GM12878 (cell line): ENCODE results near the gene PDE1C. TPM values are rescaled to one million over a fixed set of nuclear protein-coding genes. Genes with fewer than 3 reads are reported as not detected.

Experiments used
- ATAC-seq: fragments of 200-7000 bp; cut with Tn5 transposase; 3 replicates; pipeline ENCODE4 v1.9.1; 2020; ENCODE audit warnings: mild to moderate bottlenecking, moderate library complexity
- BruUV-seq: library from RNA; stranded (reverse); fragments of 400-500 nt; replicated peaks from 2 replicates; lab custom pipeline; 2021; lab: Mats Ljungman, UMichigan
- CTCF ChIA-PET: fragments of 300-600 bp; sonication (Branson Sonifier 250); formaldehyde crosslinking; extraction: SDS; loops from one replicate; lab custom pipeline; 2021; ENCODE audit warnings: inconsistent platforms; lab: Yijun Ruan, JAX
- POLR2A ChIA-PET: fragments of 350-600 bp; formaldehyde crosslinking; extraction: SDS; loops from one replicate; lab custom pipeline; 2021; ENCODE audit warnings: inconsistent platforms; lab: Charles Lee
- RAD21 ChIA-PET: fragments of 300-600 bp; sonication (Branson Sonifier 250); formaldehyde crosslinking; loops from one replicate; lab custom pipeline; 2023; ENCODE audit warnings: antibody characterized with exemption; ENCODE audit not compliant: unreplicated experiment; lab: Charles Lee
- SMC1A ChIA-PET: fragments of 300-600 bp; sonication (Branson Sonifier 250); formaldehyde crosslinking; loops from one replicate; lab custom pipeline; 2023; ENCODE audit not compliant: unreplicated experiment, uncharacterized antibody; lab: Charles Lee
- DNase-seq: peaks from one replicate; pipeline ENCODE4 v3.0.0-alpha.2; 2011; ENCODE audit warnings: low read depth, low spot score
- FAIRE-seq: peaks from 3 replicates; lab custom pipeline; 2011; peaks lifted over from hg19 to GRCh38; lab: Jason Lieb, UNC
- H2AFZ ChIP-seq: 2 replicates; pipeline ENCODE4 v1.6.0; 2011; ENCODE audit warnings: low read depth, low read length, control low read depth; ENCODE audit not compliant: control insufficient read depth
- H3K27ac ChIP-seq: 2 replicates; pipeline ENCODE4 v1.5.1; 2011; ENCODE audit warnings: control low read depth; ENCODE audit not compliant: control insufficient read depth, insufficient read depth
- H3K27me3 ChIP-seq, 2 experiments: replicated peaks in 1 of 2; 2 replicates each; pipeline versions ENCODE4 v1.6.0 to v1.6.1; 2011; ENCODE audit warnings: low read length in 1 of 2; ENCODE audit not compliant: control insufficient read depth in 2 of 2, insufficient read depth in 2 of 2
- H3K36me3 ChIP-seq, 2 experiments: 2 replicates each; pipeline ENCODE4 v1.5.1; 2011; ENCODE audit warnings: low read length in 1 of 2; ENCODE audit not compliant: control insufficient read depth in 2 of 2, insufficient read depth in 2 of 2
- H3K4me1 ChIP-seq: 2 replicates; pipeline ENCODE4 v1.6.1; 2011; ENCODE audit warnings: mild to moderate bottlenecking, low read length, moderate library complexity, mixed read lengths; ENCODE audit not compliant: control insufficient read depth, insufficient read depth
- H3K4me2 ChIP-seq: 2 replicates; pipeline ENCODE4 v1.6.0; 2011; ENCODE audit warnings: control low read depth; ENCODE audit not compliant: control insufficient read depth, insufficient read depth
- H3K4me3 ChIP-seq: fragments of 200-600 bp; sonication (generic); 2 replicates; pipeline ENCODE4 v1.5.1; 2016
- H3K79me2 ChIP-seq: 2 replicates; pipeline ENCODE4 v1.6.0; 2011; ENCODE audit warnings: low read length; ENCODE audit not compliant: control insufficient read depth, insufficient read depth
- H3K9ac ChIP-seq: 2 replicates; pipeline ENCODE4 v1.8.0; 2011; ENCODE audit warnings: low read length, control low read depth, mixed read lengths; ENCODE audit not compliant: control insufficient read depth, insufficient read depth
- H3K9me3 ChIP-seq: replicated peaks from 3 replicates; pipeline ENCODE4 v1.5.1; 2011; ENCODE audit warnings: mild to moderate bottlenecking, low read length; ENCODE audit not compliant: control insufficient read depth, insufficient read depth
- H4K20me1 ChIP-seq: 2 replicates; pipeline ENCODE4 v1.6.0; 2011; ENCODE audit not compliant: control insufficient read depth, insufficient read depth
- ASH2L ChIP-seq: fragments of 300-600, 200-600 bp; sonication (generic); IDR thresholded peaks from 2 replicates; pipeline ENCODE4 v1.6.1; 2017; ENCODE audit warnings: low read depth, mild to moderate bottlenecking, borderline replicate concordance
- CHD1 ChIP-seq: IDR thresholded peaks from 2 replicates; pipeline ENCODE4 v1.6.1; 2012; ENCODE audit warnings: low read depth, low read length, improper control_type of control experiment
- EED ChIP-seq: sonication (generic); IDR thresholded peaks from 2 replicates; pipeline ENCODE4 v1.6.1; 2016; ENCODE audit warnings: antibody characterized with exemption, low read depth
- ELK1 ChIP-seq: IDR thresholded peaks from 2 replicates; pipeline ENCODE4 v1.6.1; 2012; ENCODE audit warnings: low read depth, low read length, improper control_type of control experiment
- ETV6 ChIP-seq, 2 experiments: fragments of 450-650 bp in 1 of 2; IDR thresholded peaks in 1 of 2; conservative IDR thresholded peaks in 1 of 2; 2 replicates each; pipeline ENCODE4 v1.6.1; 2014; ENCODE audit warnings: antibody characterized with exemption in 1 of 2, borderline replicate concordance in 1 of 2, low read depth in 1 of 2, mild to moderate bottlenecking in 1 of 2, moderate library complexity in 1 of 2
- HDGF ChIP-seq: fragments of 450-650 bp; IDR thresholded peaks from 2 replicates; pipeline ENCODE4 v1.6.1; 2016; ENCODE audit warnings: antibody characterized with exemption
- IKZF2 ChIP-seq, 2 experiments: fragments of 450-650 bp; IDR thresholded peaks; 2 replicates each; pipeline ENCODE4 v1.6.1; 2017; ENCODE audit warnings: mild to moderate bottlenecking in 2 of 2, moderate library complexity in 2 of 2
- JUNB ChIP-seq: IDR thresholded peaks from 2 replicates; pipeline ENCODE4 v1.6.1; 2016; ENCODE audit warnings: antibody characterized with exemption, mild to moderate bottlenecking
- NFXL1 ChIP-seq: fragments of 450-650 bp; IDR thresholded peaks from 2 replicates; pipeline ENCODE4 v1.6.1; 2017; ENCODE audit warnings: antibody characterized with exemption, mild to moderate bottlenecking, borderline replicate concordance
- POLR2AphosphoS2 ChIP-seq: IDR thresholded peaks from 2 replicates; pipeline ENCODE4 v1.6.1; 2011; ENCODE audit warnings: low read depth, mild to moderate bottlenecking, low read length, improper control_type of control experiment, moderate library complexity
- RFX5 ChIP-seq: IDR thresholded peaks from 2 replicates; pipeline ENCODE4 v1.6.1; 2011; ENCODE audit warnings: low read depth, low read length, improper control_type of control experiment
- TCF3 ChIP-seq: IDR thresholded peaks from 2 replicates; pipeline ENCODE4 v1.6.1; 2012; ENCODE audit warnings: low read depth, mild to moderate bottlenecking, low read length, borderline replicate concordance; ENCODE audit not compliant: insufficient read depth
- ZBTB33 ChIP-seq: fragments of 450-650 bp; IDR thresholded peaks from 2 replicates; pipeline ENCODE4 v1.6.1; 2017; ENCODE audit warnings: mild to moderate bottlenecking
- ZNF592 ChIP-seq: fragments of 450-650 bp; IDR thresholded peaks from 2 replicates; pipeline ENCODE4 v1.6.1; 2017; ENCODE audit warnings: mild to moderate bottlenecking, moderate library complexity
- WGBS: methylation state at CpG from one replicate; pipeline ENCODE4 v1.1.6; 2016; ENCODE audit warnings: low lambda C conversion rate; ENCODE audit not compliant: insufficient replicate concordance, insufficient coverage; ENCODE audit errors: missing lambda C conversion rate; 5-methylcytosine and 5-hydroxymethylcytosine counted together
- in situ Hi-C: fragments of 300-500 bp; cut with MboI; formaldehyde crosslinking; loops from 9 replicates; pipeline ENCODE4 v1.14.3; 2018; ENCODE audit warnings: mixed read lengths
- intact Hi-C: fragments of 100-400 bp; cut with micrococcal nuclease; formaldehyde crosslinking; loops from one replicate; pipeline ENCODE4 v1.14.2; 2022; ENCODE audit not compliant: unreplicated experiment
- polyA plus RNA-seq, 11 experiments: library from polyadenylated mRNA; depleted of rRNA in 4 of 11; unstranded in 6 of 11; stranded (reverse) in 5 of 11; fragments of >200 nt; fragmentation: Nextera tagmentation in 4 of 11; fragmentation: Illumina TruSeq in 1 of 11; extraction: Ambion mirVana in 4 of 11; extraction: Trizol in 1 of 11; gene quantifications; 1 replicate in 1 of 11; 2 replicates in 10 of 11; pipeline versions ENCODE4 v1.2.1 to v1.2.3, GENCODE V29; 2011 to 2016; ENCODE audit warnings: inconsistent platforms in 2 of 11, missing spikeins in 2 of 11, low read depth in 1 of 11
- total RNA-seq, 4 experiments: library from RNA; depleted of rRNA in 3 of 4; stranded (reverse); fragments of >200 nt in 3 of 4; fragmentation: Illumina TruSeq in 1 of 4; extraction: Trizol in 1 of 4; gene quantifications; 2 replicates each; pipeline versions ENCODE4 v1.2.1 to v1.2.3, GENCODE V29; 2013 to 2021

Gene PDE1C
- total and polyA plus RNA-seq, 10 of the 15 experiments (the other 5 are each of a cell fraction or from before 2014, with no cell fraction given): 0.29 to 2.3 (median 0.70) TPM

DNA sequence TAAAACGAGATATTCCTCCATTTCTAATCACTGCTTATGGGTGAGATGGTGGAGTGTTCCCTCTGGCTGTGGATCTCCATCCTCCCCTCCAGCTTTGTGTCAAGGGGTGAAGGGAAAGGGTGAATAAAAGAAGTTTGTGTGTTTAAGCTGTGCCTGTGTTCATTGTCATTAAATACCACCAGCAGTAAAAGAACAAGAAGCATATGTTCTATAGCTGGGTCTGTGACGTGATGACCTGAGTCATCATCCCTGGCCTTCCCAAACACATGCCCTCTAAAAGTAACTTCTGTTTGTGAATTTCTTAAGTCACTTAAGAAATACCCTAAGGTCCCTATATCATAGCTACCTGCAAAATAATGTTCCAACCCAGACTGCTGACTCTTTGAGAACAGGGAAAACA is 278.3 kb downstream of the PDE1C start (continued):
- TF ChIP-seq ZNF592: no peak
- no peak for TF ChIP-seq TCF3
- TF ChIP-seq, all 136 proteins: peak for 0

DNA sequence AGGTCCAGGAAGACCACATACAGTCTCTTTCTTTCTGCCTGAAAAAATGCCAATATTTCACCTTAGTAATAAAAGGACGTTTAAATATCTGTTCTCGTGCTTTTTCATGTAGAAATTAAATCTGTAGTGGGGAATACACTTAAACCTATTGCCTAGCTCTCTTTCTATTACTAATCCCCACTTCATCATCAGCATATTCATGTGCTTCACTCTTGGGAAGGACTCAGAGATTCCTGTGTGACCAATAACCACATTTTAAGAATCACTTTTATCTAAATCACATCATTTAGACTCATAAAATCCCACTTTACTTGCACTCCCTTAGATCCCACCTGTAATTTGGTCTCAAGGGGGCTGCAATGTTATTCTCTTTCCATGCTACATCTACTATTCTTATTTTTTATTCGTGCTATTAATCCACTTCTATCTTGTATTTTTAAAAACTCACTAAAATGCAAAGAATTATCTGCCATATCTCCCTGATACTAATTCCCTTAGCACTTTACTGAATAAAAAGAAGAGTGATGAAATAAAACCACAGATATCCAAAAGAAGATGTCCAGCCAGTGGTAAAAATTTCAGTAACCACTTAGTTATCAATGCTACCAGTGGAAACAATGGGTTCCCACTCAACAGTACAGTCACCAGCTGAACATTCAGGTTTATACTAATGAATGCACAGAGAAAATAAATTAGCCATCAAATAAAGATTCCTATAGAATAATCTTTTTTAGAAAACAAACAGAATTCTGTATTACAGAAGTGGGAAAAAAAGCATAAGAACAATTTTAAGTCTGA is 281.1 kb downstream of the PDE1C start:
- Histone ChIP-seq H3K79me2 (no peaks in the 10 kb centered on the region), H3K4me3 (no peak overlapping the region), H3K27ac (no peak overlapping the region), H3K9ac (no peak overlapping the region), H3K4me2 (no peak overlapping the region), H3K27me3 (no peaks in the 10 kb centered on the region), H2AFZ (no peak overlapping the region), H3K4me1 (no peaks in the 10 kb centered on the region), H4K20me1 (no peaks in the 10 kb centered on the region), H3K36me3 (no peaks in the 10 kb centered on the region), H3K9me3 (no peaks in the 10 kb centered on the region; the same call in 2 of the 3 replicates)
- 0% methylated on average over 3 of the region's 3 CpGs for WGBS
- DNase-seq: no peak
- in situ Hi-C loops (no loop called here), intact Hi-C loops (loop anchor here (1.0 to 10.0 kb wide), 2 partner anchors 103 to 416 kb away; no protein-coding TSS in a partner anchor)
- CTCF ChIA-PET: no interaction called here
- POLR2A ChIA-PET: no interaction called here
- RAD21 ChIA-PET: no interaction called here
- BruUV-seq: no TSS peak
- SMC1A ChIA-PET: interaction anchor here (0.9 to 1.7 kb wide), 3 partner anchors 22 to 104 kb away, joined by 3 to 6 read pairs (median 3); no protein-coding TSS in a partner anchor
- ATAC-seq: no peak
- FAIRE-seq: no peak
- TF ChIP-seq EED: no peak
- no peak for TF ChIP-seq ASH2L
- TF ChIP-seq JUNB: no peak
- no peak for TF ChIP-seq RFX5
- no peak for TF ChIP-seq POLR2AphosphoS2
- TF ChIP-seq ZBTB33: no peak
- no peak for TF ChIP-seq HDGF
- TF ChIP-seq IKZF2 (IDR thresholded peaks at IDR 0.05): no peak
- no peak for TF ChIP-seq ETV6 (conservative IDR thresholded peaks at IDR 0.05 in 1 of 2, IDR thresholded peaks at IDR 0.05 in 1 of 2; ENCODE audit: borderline replicate concordance in 1 of 2, low read depth in 1 of 2)
- TF ChIP-seq ELK1: no peak
- TF ChIP-seq CHD1: no peak
- TF ChIP-seq NFXL1: no peak
